Measurements from ENCODE around the gene CBFA2T3. TPM values are rescaled to one million over a fixed set of nuclear protein-coding genes. Genes with fewer than 3 reads are reported as not detected.

Gene CBFA2T3
- total and polyA plus RNA-seq, 2 of the 8 experiments (the other 6 are each of a cell fraction or from before 2014, with no cell fraction given): 0.51 to 1.3 TPM

DNA sequence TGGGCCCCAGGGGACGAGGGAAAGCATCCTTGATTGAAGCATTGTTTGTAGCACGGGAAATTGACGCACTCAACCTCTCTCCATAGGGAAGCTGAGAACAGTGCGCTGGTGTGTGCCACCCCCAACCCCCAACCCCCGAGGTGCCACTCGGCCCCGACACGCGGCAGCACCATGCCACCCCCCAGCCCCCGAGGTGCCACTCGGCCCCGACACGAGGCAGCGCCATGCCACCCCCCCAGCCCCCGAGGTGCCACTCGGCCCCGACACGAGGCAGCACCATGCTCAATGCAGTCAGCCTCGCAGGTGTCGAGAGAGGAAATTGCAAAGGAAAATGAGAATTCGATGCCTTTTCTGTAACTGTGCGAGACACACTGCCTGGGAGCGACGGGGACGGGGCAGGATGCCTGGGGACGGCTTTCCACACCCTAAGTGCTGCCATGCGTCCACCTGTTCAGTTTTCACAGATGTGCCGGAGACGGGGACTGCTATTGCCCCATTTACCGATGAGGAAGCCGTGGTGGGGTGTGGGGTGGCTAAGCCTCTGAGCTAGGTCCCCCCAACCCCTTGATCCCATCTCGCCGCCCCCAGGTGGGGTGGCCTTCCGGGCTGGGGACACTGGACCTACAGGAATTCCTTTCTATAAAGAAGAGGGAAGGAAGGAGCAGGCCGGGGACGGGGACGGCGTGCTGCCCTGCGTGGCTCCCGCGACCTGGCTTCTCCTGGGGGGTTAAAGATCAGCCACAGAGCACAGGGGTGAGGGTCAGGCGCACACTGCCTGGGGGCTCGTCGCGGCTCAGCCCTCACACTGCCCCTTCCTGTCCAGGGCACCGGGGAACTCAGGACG is 9.8 kb downstream of the CBFA2T3 start (continued):
- TF ChIP-seq CHD7 (IDR thresholded peaks at IDR 0.05; ENCODE audit: insufficient replicate concordance, low read length) (no peak), CBX8 (IDR thresholded peaks at IDR 0.05; ENCODE audit: borderline replicate concordance, low read depth, low read length) (no peak), EP300 (IDR thresholded peaks at IDR 0.05; ENCODE audit: borderline replicate concordance in 1 of 2, low read depth in 2 of 2, low read length in 2 of 2) (no peak), JUND (IDR thresholded peaks at IDR 0.05; ENCODE audit: low read length) (no peak), SUZ12 (IDR thresholded peaks at IDR 0.05; ENCODE audit: low read length) (no peak), TAF1 (IDR thresholded peaks at IDR 0.05; ENCODE audit: low read depth, low read length) (no peak)
